Prostate gland (tissue), 2 donors: ENCODE results near the gene GLP1R. TPM values are rescaled to one million over a fixed set of nuclear protein-coding genes. Genes with fewer than 3 reads are reported as not detected.
"Not testable (repeated sequence)": the region's sequence is repeated elsewhere in the genome, so short reads cannot be mapped to it uniquely, and the experiment has no call there.

Experiments used
- DNase-seq: peaks from one replicate; pipeline ENCODE4 v3.0.0-alpha.2; 2019; ENCODE audit warnings: low spot score
- H3K27ac ChIP-seq, 2 donors: fragments of 200-600 bp; sonication (generic); 2 replicates each; pipeline ENCODE4 v1.5.1; 2017 to 2019
- H3K27me3 ChIP-seq: fragments of 200-600 bp; sonication (generic); replicated peaks from 2 replicates; pipeline ENCODE4 v1.5.1; 2019; ENCODE audit not compliant: insufficient read depth
- H3K36me3 ChIP-seq, 2 donors: fragments of 200-600 bp; sonication (generic); 1 replicate in 1 of 2; 2 replicates in 1 of 2; pipeline versions ENCODE4 v1.5.1 to v1.8.1; 2017 to 2019
- H3K4me1 ChIP-seq: fragments of 200-600 bp; sonication (generic); replicated peaks from 2 replicates; pipeline ENCODE4 v1.5.1; 2019
- H3K4me3 ChIP-seq, 2 donors: fragments of 200-600 bp; sonication (generic); 2 replicates each; pipeline ENCODE4 v1.5.1; 2017 to 2019
- H3K9me3 ChIP-seq: fragments of 200-600 bp; sonication (generic); 2 replicates; pipeline ENCODE4 v1.5.1; 2017
- CTCF ChIP-seq, 4 experiments: fragments of 200-600 bp in 2 of 4; fragments of 450-650 bp in 2 of 4; sonication (generic) in 2 of 4; IDR thresholded peaks; 1 replicate in 3 of 4; 2 replicates in 1 of 4; pipeline ENCODE4 v1.5.1; 2016 to 2019; ENCODE audit warnings: antibody characterized with exemption in 4 of 4, mild to moderate bottlenecking in 2 of 4, moderate library complexity in 2 of 4
- POLR2A ChIP-seq: fragments of 450-650 bp; IDR thresholded peaks from one replicate; pipeline ENCODE4 v1.6.1; 2016; ENCODE audit warnings: antibody characterized with exemption, mild to moderate bottlenecking
- POLR2AphosphoS5 ChIP-seq: sonication (generic); formaldehyde crosslinking; IDR thresholded peaks from one replicate; pipeline ENCODE4 v1.6.1; 2017; ENCODE audit warnings: antibody characterized with exemption
- WGBS: methylation state at CpG from one replicate; pipeline ENCODE4 v1.1.5; 2018; 5-methylcytosine and 5-hydroxymethylcytosine counted together
- intact Hi-C: fragments of 100-400 bp; cut with DNase I; formaldehyde crosslinking; loops from one replicate; pipeline ENCODE4 v1.14.2; 2022
- total RNA-seq, 2 donors: library from RNA; depleted of rRNA; stranded (reverse); fragments of >200 nt; gene quantifications; one replicate each; pipeline ENCODE4 v1.1.0, GENCODE V29; 2016

GLP1R gene
- total RNA-seq, 2 donors from 2014 or later: 0.23 TPM; not detected in 1

GRCh38 chr6:39128106-39128505, 79.5 kb downstream of the GLP1R start:
- WGBS: 56% methylated on average over 3 of the region's 3 CpGs
- no peak for DNase-seq
- Histone ChIP-seq H3K9me3 (no peaks in the 10 kb centered on the region), H3K4me1 (no peaks in the 10 kb centered on the region), H3K36me3 (no peaks in the 10 kb centered on the region), H3K27ac (no peak overlapping the region), H3K27me3 (no peaks in the 10 kb centered on the region), H3K4me3 (no peak overlapping the region)
- intact Hi-C loops: no loop called here
- TF ChIP-seq POLR2AphosphoS5 (no peak), POLR2A (no peak), CTCF (IDR thresholded peaks at IDR 0.05) (no peak)

- H3K9me3 ChIP-seq: no peaks in the 10 kb centered on the region
- no peak overlapping the region for H3K4me3 ChIP-seq
- no peak for DNase-seq
- intact Hi-C loops: no loop called here
- no peak overlapping the region for H3K27ac ChIP-seq
- TF ChIP-seq POLR2AphosphoS5: no peak
- TF ChIP-seq CTCF (IDR thresholded peaks at IDR 0.05): no peak
- TF ChIP-seq POLR2A: no peak
- H3K27me3 ChIP-seq: no peaks in the 10 kb centered on the region
- H3K36me3 ChIP-seq: no peaks in the 10 kb centered on the region
- H3K4me1 ChIP-seq: no peaks in the 10 kb centered on the region
These were observed 80.3 kb downstream of the GLP1R start for GRCh38 chr6:39128832-39129231.

- intact Hi-C loops: no loop called here
- Histone ChIP-seq H3K36me3 (no peaks in the 10 kb centered on the region), H3K27ac (no peak overlapping the region), H3K4me1 (no peaks in the 10 kb centered on the region), H3K9me3 (no peaks in the 10 kb centered on the region), H3K27me3 (no peaks in the 10 kb centered on the region), H3K4me3 (no peak overlapping the region)
- DNase-seq: no peak
- WGBS: 91% methylated on average over 1 of the region's 1 CpG
- TF ChIP-seq CTCF (IDR thresholded peaks at IDR 0.05): no peak
These were observed 82.1 kb downstream of the GLP1R start for GRCh38 chr6:39130691-39131090.

GRCh38 chr6:39134761-39135160, 86.2 kb downstream of the GLP1R start:
- H3K9me3 ChIP-seq, H3K4me3 ChIP-seq, H3K36me3 ChIP-seq, H3K27ac ChIP-seq, DNase-seq, H3K4me1 ChIP-seq, H3K27me3 ChIP-seq, intact Hi-C loops: not testable (repeated sequence)
- 68% methylated on average over 3 of the region's 3 CpGs for WGBS

- H3K36me3 ChIP-seq, intact Hi-C loops, H3K4me3 ChIP-seq, DNase-seq, H3K27ac ChIP-seq, H3K9me3 ChIP-seq, H3K4me1 ChIP-seq, H3K27me3 ChIP-seq: not testable (repeated sequence)
- 66% methylated on average over 7 of the region's 7 CpGs for WGBS
These were observed 87.6 kb downstream of the GLP1R start for GRCh38 chr6:39136207-39136606.

- Histone ChIP-seq H3K4me1 (no peaks in the 10 kb centered on the region), H3K4me3 (no peak overlapping the region), H3K27ac (no peak overlapping the region), H3K36me3 (no peaks in the 10 kb centered on the region), H3K9me3 (no peaks in the 10 kb centered on the region), H3K27me3 (no peaks in the 10 kb centered on the region)
- TF ChIP-seq CTCF (IDR thresholded peaks at IDR 0.05) (no peak), POLR2A (no peak), POLR2AphosphoS5 (no peak)
- intact Hi-C loops: no loop called here
- DNase-seq: no peak
- WGBS: 33% methylated on average over 2 of the region's 2 CpGs
These were observed 88.7 kb downstream of the GLP1R start for GRCh38 chr6:39137245-39137644.

Other genes with a start within 250 kb of the GLP1R start
- gene SAYSD1, start 66.4 kb downstream of the GLP1R start, total RNA-seq: 10 to 100 TPM; 23.8 to 25.4 TPM
- 1 to 10 TPM; 1.8 to 2.7 TPM for gene KCNK5, start 180.7 kb downstream of the GLP1R start, total RNA-seq